Lung microvascular endothelial cell (primary cell): Measurements from ENCODE around the gene TAF4B. TPM values are rescaled to one million over a fixed set of nuclear protein-coding genes. Genes with fewer than 3 reads are reported as not detected.

Source experiments
- DNase-seq, 2 donors: peaks; one replicate each; pipeline versions ENCODE4 v3.0.0 to v3.0.0-alpha.2; 2010; ENCODE audit warnings: low read depth in 2 of 2
- total RNA-seq: library from RNA; depleted of rRNA; stranded (reverse); fragments of >200 nt; gene quantifications from 2 replicates; pipeline ENCODE4 v1.2.1, GENCODE V29; 2014

The TAF4B gene
- total RNA-seq, 1 donor from 2014 or later = 1.4 TPM

DNA sequence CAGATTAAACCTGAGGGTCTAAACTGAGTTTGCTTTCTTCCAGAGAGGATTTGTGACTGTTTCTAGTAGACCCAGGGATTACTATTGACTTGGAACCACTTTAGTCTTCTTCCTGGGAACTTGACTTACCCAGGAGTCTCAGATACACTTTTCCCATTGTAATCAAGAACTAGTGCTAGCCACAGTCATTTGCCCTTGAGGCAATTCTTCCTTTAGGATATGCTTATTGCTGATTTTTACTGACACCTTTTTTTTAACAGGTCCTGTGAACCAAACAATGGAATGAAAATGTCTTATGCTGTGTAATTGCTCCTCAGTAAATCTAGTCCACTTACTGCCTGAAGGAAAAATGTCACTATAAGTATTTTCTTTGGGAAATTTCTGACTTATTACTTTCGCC lies 78.3 kb downstream of the TAF4B start:
- no peak for DNase-seq

- peak; percentile 59 to 75 for DNase-seq
Observed at GRCh38 chr18:26307161-26307773, 81.0 kb downstream of the TAF4B start.

GRCh38 chr18:26309281-26309680 lies 83.0 kb downstream of the TAF4B start:
- DNase-seq = no peak

- no peak for DNase-seq
Observed at GRCh38 chr18:26312199-26312598, 86.0 kb downstream of the TAF4B start.

GRCh38 chr18:26317398-26317797 lies 91.2 kb downstream of the TAF4B start:
- DNase-seq = no peak

GRCh38 chr18:26320686-26321085 lies 94.4 kb downstream of the TAF4B start:
- DNase-seq = no peak

- no peak for DNase-seq
Observed at GRCh38 chr18:26322890-26323653, 96.8 kb downstream of the TAF4B start.

DNA sequence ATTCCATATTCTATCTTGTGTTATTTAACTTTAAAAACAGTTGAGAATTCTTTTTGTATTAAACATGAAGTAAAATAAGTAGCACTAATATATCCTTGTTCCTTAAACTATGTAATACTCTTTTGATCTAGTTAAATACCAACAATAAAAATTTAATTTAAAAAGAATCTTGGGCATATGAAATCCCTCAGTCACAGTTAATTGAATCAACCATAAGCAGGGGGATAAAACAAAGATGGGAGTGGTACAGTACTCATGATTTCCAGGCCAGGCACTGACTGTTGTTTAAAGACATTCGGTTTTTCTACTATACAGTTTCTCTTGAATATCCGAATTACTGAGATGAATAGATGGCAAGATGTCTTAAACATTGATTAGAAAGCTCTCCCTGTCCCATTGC lies 99.5 kb downstream of the TAF4B start:
- DNase-seq = no peak

GRCh38 chr18:26327062-26327461 lies 100.8 kb downstream of the TAF4B start:
- DNase-seq = no peak

- DNase-seq = no peak
Observed at GRCh38 chr18:26332991-26333390, 106.7 kb downstream of the TAF4B start.

GRCh38 chr18:26335156-26335555 lies 108.9 kb downstream of the TAF4B start:
- DNase-seq = no peak

DNA sequence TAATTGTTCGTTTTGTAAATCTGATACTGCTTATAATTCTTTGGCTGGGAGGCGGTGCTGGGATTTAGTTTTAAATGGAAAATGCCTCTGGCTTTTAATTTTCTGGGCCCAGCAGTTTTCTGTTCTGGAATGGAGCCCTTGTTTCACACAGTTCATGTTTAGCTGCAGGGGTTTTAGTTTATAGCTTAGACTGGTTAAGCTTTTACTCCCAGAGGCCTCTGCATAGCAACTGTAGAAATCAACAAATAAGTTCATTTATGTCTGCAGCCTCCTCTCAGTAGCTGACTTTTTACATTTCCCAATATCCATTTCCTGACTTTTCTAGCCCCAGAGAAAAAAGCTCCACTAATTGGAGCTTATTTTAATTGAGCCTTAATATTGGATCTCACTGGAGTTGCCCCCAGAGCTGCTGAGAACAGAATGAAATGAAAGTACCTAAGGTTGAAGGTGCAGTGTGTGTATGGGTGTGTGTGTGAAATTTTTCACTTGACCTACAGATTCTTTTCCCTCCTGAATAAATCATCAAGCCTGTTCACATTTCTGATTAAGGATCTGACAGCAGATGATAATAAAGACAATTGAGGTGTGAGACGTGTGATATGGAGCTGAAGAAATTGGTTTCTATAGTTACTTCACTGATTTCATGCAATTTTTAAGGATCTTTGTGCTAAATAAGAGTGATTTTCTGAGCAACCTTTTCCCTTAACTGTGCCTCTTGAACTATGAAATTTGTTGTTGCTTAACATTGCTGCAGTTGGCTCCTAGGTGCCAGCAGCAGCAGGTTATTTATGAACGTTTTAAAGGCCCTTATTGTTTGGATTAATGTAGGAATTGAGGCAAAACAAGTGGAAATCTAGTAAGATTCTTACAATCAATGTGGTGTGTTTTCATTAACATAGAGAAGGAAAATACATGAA lies 109.6 kb downstream of the TAF4B start:
- peak in 1 of 2 donors; percentile 10 for DNase-seq

- no peak for DNase-seq
Observed at GRCh38 chr18:26336572-26336971, 110.3 kb downstream of the TAF4B start.

- no peak for DNase-seq
Observed at GRCh38 chr18:26342646-26343045, 116.4 kb downstream of the TAF4B start.

GRCh38 chr18:26350961-26351360 lies 124.7 kb downstream of the TAF4B start:
- no peak for DNase-seq

DNA sequence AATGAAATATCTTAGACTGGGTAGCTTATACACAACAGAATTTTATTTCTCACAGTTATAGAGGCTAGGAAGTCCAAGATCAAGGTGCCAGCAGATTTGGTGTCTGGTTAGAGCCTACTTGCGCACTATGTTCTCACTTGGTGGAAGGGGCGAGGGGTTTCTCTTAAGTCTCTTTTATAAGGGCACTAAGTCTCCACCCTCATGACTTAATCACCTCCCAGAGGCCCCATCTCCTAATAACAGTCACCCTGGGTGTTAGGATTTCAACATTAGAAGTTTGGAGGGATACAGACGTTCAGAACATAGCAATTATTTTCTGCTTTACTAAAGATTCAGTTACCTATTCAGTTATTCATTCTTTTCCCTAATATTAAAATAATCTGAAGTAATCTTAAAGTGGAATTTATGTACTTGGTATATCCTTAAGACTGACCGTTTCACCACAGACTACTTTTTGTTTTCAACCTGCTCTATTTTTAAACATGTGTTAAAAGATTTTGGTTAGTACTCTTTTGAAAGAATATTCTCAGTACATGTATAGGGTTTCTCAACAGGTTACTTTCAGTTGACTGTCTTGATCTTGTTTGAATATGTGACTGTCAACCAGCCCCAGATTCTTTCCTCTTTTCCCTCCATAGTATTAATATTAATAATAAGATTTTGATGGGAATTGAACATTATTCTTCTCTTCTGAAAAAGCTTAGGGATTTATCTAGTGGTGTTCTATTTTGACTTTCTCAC lies 130.0 kb downstream of the TAF4B start:
- DNase-seq = no peak

DNA sequence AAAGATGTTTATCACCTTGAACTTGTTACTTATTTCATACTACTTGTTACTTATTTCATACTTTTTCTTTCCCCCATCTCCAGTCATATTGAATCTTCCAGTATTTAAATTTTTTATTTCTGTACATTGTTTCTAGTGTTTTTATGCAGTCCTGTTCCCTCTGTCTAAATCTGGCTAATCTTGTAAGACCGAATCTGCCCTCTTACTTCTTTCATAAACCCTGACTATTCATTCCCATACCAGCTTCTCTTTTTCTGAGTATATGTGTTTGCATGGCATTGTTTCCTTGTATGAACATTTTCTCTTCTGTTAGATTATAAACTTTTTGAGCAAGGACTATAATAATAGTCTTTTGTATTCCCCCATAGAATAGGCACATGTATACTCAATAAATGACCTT lies 131.7 kb downstream of the TAF4B start:
- DNase-seq = no peak

DNA sequence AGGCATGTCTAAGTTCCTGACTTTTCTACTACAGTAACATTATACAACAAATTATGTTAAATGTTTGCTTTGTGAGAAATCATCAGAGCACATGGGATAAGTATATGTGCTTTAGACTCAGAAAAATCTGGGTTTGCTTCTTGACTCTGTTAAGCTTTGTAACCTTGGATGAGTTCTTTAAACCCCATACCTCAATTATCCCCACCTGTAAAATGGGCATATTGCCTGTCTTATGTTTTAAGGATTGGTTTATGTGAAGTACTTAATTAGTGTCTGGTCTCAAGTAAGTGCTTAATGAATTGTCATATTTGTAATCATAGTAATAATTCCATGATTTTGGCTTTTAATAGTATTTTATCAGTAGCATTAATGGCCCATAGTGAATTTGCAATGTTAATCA lies 135.8 kb downstream of the TAF4B start:
- no peak for DNase-seq

- no peak for DNase-seq
Observed at GRCh38 chr18:26367425-26367824, 141.2 kb downstream of the TAF4B start.

DNA sequence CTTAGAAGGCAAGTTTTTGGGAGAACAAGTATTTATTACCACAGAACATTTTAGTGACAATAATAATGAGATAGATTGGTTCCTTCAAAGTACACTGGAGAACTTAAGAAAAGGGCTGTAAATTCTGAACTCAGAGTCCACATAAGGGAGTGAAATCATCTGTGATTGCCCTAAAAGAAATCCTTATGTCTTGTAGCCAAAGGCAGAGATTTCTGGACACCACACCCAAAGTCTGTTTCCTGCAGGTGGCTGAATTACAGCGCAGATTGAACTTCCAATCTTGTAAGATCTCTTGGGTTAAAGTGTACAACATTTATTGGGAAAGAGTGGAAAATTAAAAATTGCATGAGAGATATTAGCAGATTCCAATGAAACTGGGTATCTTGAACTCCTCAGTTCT lies 143.8 kb downstream of the TAF4B start:
- DNase-seq = no peak

GRCh38 chr18:26376105-26376504 lies 149.9 kb downstream of the TAF4B start:
- no peak for DNase-seq

- DNase-seq = no peak
Observed at GRCh38 chr18:26378701-26379100, 152.5 kb downstream of the TAF4B start.
